Natural killer cell treated with Interleukin-12 subunit alpha and Interleukin-12 subunit beta and Interleukin-15 and Interleukin-18, amount 100 ng/mL, for 72 hours (primary cell): Measurements from ENCODE around the gene CHMP1A. TPM values are rescaled to one million over a fixed set of nuclear protein-coding genes. Genes with fewer than 3 reads are reported as not detected.

Experiments
- ATAC-seq, 2 donors: fragments of 150-1000 bp; cut with Tn5 transposase in 1 of 2; sonication (Bioruptor Pico), chemical (Tn5 transposase) in 1 of 2; 2 replicates each; pipeline ENCODE4 v1.10.0; 2021
- DNase-seq: peaks from one replicate; pipeline ENCODE4 v3.0.0; 2022; ENCODE audit warnings: low spot score
- H3K27ac Mint-ChIP-seq, 2 donors: 1 replicate in 1 of 2; 2 replicates in 1 of 2; pipeline ENCODE4 v1.8.0; 2022; ENCODE audit warnings: mixed read lengths in 2 of 2, mild to moderate bottlenecking in 1 of 2, moderate library complexity in 1 of 2
- H3K27me3 Mint-ChIP-seq, 2 donors: 1 replicate in 1 of 2; 2 replicates in 1 of 2; pipeline ENCODE4 v1.8.0; 2022; ENCODE audit warnings: mixed read lengths in 2 of 2
- H3K36me3 Mint-ChIP-seq: one replicate; pipeline ENCODE4 v1.8.0; 2022; ENCODE audit warnings: mixed read lengths
- H3K4me1 Mint-ChIP-seq, 2 donors: 1 replicate in 1 of 2; 2 replicates in 1 of 2; pipeline ENCODE4 v1.8.0; 2022; ENCODE audit warnings: low read depth in 2 of 2, mixed read lengths in 2 of 2, mild to moderate bottlenecking in 1 of 2
- H3K4me3 Mint-ChIP-seq: one replicate; pipeline ENCODE4 v1.8.0; 2022; ENCODE audit warnings: mixed read lengths
- H3K9me3 Mint-ChIP-seq: 2 replicates; pipeline ENCODE4 v1.8.0; 2022; ENCODE audit warnings: mixed read lengths
- total RNA-seq, 2 donors: library from RNA; stranded (reverse); gene quantifications; one replicate each; pipeline ENCODE4 v1.2.3, GENCODE V29; 2022

The CHMP1A gene
- total RNA-seq, 2 donors from 2014 or later: 92.8 to 146 TPM

DNA sequence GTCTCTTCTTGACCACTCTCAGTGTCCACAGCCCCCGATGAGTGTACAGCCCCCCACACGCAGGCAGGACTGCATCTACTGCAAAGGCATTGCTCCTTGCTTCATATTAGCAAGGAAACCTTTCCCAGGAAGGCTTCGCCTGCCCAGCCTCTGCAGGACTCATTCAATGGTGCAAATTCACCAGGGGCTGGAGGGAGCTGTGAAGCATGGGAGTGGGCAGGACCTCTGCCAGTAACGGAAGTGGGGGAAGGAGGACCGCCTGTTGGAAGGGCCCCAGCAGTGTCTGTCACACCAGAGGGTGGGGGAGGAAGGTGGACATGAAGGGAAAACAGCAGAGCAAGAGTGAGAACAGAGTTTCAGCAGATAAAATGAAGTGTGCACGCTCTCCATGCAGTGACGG is 2.6 kb upstream of the CHMP1A start:
- no peak for ATAC-seq
- no peaks in the 10 kb centered on the region for H3K9me3 Mint-ChIP-seq
- no peak overlapping the region for H3K4me3 Mint-ChIP-seq
- peak; percentile 15 for DNase-seq
- H3K27me3 Mint-ChIP-seq: no peaks in the 10 kb centered on the region
- peaks cover 6% of the 10 kb centered on the region for H3K36me3 Mint-ChIP-seq
- peaks cover 23 to 27% of the 10 kb centered on the region in 2 donors for H3K4me1 Mint-ChIP-seq
- no peak overlapping the region for H3K27ac Mint-ChIP-seq

DNA sequence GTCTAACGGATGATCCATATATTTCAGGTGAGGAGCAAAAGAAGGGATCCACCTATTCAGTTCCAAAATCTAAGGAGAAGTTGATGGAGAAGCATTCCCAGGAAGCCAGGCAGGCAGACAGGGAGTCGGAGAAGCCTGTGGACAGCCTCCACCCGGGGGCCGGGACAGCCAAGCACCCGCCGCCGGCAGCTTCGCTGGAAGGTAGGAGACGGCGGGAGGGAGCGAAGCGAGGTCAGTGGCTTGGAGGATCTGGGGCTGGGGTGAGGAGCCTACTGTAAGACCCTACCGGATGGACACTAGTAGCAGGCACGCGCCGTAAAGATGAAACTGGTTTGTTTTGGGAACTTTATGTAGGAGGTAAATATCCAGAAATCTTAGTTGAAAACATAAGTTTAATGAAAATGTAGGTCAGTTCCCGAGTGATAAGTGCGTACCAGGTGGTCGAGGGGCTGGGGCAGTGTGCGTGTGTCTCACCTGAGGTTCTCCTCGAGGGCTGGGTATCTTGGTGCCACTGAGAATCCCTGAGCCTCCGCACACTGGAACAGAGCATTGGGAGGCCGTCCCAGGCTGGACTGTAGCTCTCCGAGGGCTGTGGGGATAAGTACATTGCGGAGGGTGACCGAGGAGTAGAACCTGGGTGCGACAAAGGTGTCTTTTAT is 842 bp upstream of the CHMP1A start:
- H3K36me3 Mint-ChIP-seq: peaks cover 6% of the 10 kb centered on the region
- no peaks in the 10 kb centered on the region for H3K9me3 Mint-ChIP-seq
- peak overlapping the region; percentile 94 for H3K4me3 Mint-ChIP-seq
- H3K4me1 Mint-ChIP-seq: peaks cover 23 to 33% of the 10 kb centered on the region in 2 donors
- H3K27ac Mint-ChIP-seq: peak overlapping the region; percentile 77 to 80
- DNase-seq: peak; percentile 56
- ATAC-seq: peak in 1 of 2 donors; percentile 52
- no peaks in the 10 kb centered on the region for H3K27me3 Mint-ChIP-seq

DNA sequence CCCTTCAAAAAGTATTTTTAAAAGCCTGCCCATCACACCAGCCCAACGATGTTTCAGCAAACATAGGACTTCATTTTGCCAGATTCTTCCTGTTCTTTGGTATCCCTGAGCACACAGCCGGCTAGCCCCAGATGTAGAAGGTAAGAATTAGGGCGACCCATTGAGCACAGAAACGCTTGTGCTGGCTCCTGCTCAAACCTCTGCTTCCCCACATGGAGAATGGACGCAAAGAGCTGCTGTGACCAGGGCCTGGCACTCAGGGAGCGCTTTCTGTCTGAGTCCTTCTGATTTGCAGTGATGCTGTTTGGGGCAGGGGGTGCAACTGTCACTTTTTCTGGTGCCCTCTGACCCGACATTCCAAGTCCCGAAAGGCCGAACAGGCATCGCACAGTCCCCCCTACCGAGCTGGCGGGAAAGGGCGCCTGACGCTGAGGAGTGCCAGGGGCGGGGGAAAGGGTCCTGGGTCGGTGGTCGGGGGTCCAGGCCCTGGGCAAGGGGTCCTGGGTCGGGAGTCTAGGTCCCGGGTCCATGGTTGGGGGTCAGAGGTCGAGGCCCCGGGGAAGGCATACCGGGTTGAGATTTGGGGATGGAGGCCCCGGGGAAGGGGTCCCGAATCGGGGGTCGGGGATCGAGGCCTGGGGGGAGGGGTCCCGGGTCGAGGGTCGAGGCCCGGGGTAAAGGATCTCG is 930 bp downstream of the CHMP1A start:
- Mint-ChIP-seq H3K36me3 (peaks cover 6% of the 10 kb centered on the region), H3K27ac (peak overlapping the region; percentile 62 to 82), H3K4me1 (peaks cover 23 to 33% of the 10 kb centered on the region in 2 donors), H3K27me3 (no peaks in the 10 kb centered on the region), H3K9me3 (no peaks in the 10 kb centered on the region), H3K4me3 (peak overlapping the region; percentile 94)
- ATAC-seq: no peak
- peak; percentile 60 for DNase-seq

DNA sequence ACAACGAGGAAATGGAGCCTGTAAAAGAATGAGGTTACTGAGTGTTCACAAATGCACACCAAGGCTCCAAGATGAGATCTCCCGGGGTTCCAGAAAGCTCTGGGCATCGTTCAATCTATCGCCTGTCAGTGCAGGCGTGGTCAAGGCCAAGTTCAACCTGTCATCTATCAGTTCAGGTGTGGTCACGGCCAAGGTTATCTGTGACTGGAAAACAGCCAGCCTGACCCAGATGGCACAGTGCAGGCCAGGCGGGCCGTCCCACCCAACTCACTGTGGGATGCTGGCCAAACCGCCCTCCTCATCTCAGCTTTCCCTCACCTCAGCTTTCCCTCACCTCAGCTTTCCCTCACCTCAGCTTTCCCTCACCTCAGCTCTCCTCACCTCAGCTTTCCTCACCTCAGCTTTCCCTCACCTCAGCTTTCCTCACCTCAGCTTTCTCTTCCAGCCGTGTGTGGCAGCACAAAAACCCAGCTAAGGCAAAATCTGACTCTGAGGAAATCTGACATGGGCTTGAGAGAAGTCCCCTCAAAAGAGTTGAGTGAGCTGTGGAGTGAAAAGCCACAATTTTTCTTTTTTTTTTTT is 2.4 kb downstream of the CHMP1A start:
- peak overlapping the region; percentile 94 for H3K4me3 Mint-ChIP-seq
- no peaks in the 10 kb centered on the region for H3K27me3 Mint-ChIP-seq
- ATAC-seq: no peak
- H3K4me1 Mint-ChIP-seq: peaks cover 20 to 26% of the 10 kb centered on the region in 2 donors
- no peaks in the 10 kb centered on the region for H3K9me3 Mint-ChIP-seq
- H3K36me3 Mint-ChIP-seq: no peaks in the 10 kb centered on the region
- DNase-seq: peak; percentile 10
- H3K27ac Mint-ChIP-seq: peak overlapping the region in 1 of 2 donors; percentile 62

DNA sequence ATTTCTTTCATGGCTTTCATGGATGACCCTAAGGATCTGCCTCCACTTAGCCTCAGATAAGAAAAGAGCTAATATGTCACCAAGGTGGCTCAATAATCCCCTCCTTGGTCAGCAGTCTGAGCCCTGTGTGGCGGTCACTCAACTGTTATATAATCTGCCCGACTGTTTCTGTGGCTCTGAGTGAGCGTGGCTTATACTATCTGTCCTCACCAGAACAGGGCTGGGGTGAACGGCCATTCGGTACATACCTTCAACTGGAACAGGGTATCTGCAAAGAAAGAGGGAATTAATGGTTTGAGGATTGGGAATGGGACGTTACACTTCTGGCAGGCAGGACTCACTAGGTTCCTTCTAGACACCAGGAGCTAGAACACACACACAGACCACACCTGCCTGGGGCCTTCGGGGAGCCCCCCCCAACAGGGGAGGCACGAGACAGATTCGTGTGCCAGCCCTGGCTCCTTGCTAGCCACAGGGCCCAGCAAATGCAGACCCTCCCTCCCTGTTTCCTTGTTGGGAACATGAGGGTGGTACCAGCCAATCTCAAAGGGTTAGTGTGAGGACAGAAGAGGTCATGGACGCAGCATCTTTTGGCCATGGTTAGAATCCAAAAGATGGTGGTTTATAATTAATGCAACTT is 3.7 kb downstream of the CHMP1A start:
- Mint-ChIP-seq H3K4me3 (no peak overlapping the region), H3K27me3 (no peaks in the 10 kb centered on the region), H3K27ac (no peak overlapping the region), H3K9me3 (no peaks in the 10 kb centered on the region), H3K36me3 (no peaks in the 10 kb centered on the region), H3K4me1 (peaks cover 17 to 25% of the 10 kb centered on the region in 2 donors)
- DNase-seq (peak; percentile 47), ATAC-seq (no peak)

DNA sequence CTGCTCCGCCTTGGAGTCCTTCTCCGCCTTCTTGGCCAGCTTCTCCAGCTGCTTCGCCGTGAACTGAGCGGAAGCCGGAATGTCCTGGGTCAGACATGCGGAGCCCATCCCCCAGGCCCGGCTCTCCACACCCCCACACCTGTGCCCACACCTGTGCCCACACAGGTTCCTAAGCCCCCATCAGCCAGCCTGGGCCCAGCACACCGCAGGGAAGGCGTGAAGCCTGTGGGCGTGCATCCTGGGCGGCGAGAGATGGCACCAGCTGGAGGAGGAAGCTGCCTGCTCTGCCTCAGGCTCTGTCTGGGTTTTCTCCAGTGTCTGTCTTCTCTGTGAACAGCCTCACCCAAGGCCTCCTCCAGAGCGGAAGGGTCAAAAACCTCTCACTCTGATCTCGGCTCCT is 5.9 kb downstream of the CHMP1A start:
- Mint-ChIP-seq H3K4me1 (peaks cover 6 to 16% of the 10 kb centered on the region in 2 donors), H3K27ac (no peak overlapping the region), H3K36me3 (no peaks in the 10 kb centered on the region), H3K9me3 (no peaks in the 10 kb centered on the region), H3K4me3 (no peak overlapping the region), H3K27me3 (no peaks in the 10 kb centered on the region)
- ATAC-seq: no peak
- no peak for DNase-seq

DNA sequence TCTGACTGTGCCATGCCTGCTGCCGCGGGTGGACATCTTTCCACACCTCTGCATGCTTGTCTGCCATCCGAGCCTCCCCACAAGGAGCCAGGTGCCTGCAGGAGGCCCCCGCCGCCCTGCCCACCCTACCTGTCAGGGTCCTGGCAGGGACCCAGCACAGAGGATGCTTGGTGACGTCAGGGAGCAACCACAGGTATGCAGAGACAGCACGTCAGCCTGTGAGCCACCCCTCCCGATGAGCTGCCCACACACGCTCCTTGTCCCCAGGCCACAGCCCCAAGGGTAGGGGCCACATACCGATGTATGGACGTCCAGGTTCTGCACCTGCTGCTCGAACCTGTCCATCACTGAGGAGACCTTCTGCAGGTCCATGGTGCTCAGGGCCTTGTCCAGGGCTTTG is 10.6 kb downstream of the CHMP1A start:
- Mint-ChIP-seq H3K4me1 (peaks cover 0 to 3% of the 10 kb centered on the region in 2 donors), H3K4me3 (no peak overlapping the region), H3K27me3 (no peaks in the 10 kb centered on the region), H3K27ac (no peak overlapping the region), H3K9me3 (no peaks in the 10 kb centered on the region), H3K36me3 (no peaks in the 10 kb centered on the region)
- ATAC-seq: no peak
- no peak for DNase-seq

GRCh38 chr16:89646270-89646669 is 11.2 kb downstream of the CHMP1A start:
- Mint-ChIP-seq H3K27ac (no peak overlapping the region), H3K9me3 (no peaks in the 10 kb centered on the region), H3K4me3 (no peak overlapping the region), H3K27me3 (no peaks in the 10 kb centered on the region), H3K36me3 (no peaks in the 10 kb centered on the region), H3K4me1 (peaks cover 0 to 3% of the 10 kb centered on the region in 2 donors)
- no peak for DNase-seq
- no peak for ATAC-seq

DNA sequence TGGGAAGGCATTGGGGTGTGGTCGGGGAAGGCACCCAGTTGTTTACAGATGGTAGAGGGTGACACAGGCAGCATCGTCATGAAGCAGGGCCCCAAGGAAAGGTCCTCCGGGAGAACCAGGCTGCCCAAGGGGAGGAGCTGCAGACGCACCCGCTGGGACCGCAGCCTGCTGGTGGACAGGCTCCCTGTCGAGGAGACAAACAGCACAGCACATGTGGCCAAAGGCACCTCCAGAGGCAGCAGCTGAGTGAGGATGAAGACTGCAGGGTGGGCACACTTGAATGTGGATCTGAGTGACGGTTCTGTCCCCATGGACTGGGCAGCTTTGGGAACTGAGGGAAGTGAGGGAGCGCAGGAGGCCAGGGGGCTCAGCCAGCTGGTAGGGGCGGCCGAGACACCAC is 12.4 kb downstream of the CHMP1A start:
- H3K27ac Mint-ChIP-seq: no peak overlapping the region
- H3K36me3 Mint-ChIP-seq: no peaks in the 10 kb centered on the region
- peaks cover 7 to 11% of the 10 kb centered on the region in 2 donors for H3K4me1 Mint-ChIP-seq
- H3K27me3 Mint-ChIP-seq: no peaks in the 10 kb centered on the region
- ATAC-seq: no peak
- no peaks in the 10 kb centered on the region for H3K9me3 Mint-ChIP-seq
- DNase-seq: no peak
- H3K4me3 Mint-ChIP-seq: no peak overlapping the region

DNA sequence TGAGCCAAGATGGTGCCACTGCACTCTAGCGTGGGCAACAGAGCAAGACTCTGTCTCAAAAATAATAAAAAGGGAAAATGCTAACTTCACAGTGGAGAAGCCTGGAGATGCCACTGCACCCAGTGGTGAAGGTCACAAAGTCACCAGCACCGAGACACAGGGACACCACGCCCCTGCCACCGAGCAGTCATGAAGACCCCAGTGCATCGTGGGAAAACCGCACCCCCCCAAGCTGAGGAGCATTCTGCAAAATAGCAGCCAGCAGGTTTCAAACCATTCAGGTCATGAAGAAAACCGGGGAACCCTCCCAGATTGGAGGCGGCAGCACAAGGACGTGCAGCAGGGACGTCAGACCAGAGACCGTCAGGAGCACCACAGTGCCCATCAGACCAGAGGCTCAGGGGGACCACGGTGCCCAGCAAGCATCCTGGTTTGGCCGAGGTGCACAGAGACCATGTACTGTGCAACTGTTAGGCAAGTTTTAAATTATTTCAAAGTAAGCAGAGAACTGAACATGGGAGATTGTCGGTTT is 13.7 kb downstream of the CHMP1A start:
- DNase-seq: no peak
- Mint-ChIP-seq H3K4me3 (no peak overlapping the region), H3K9me3 (no peaks in the 10 kb centered on the region), H3K36me3 (no peaks in the 10 kb centered on the region), H3K27ac (no peak overlapping the region), H3K27me3 (no peaks in the 10 kb centered on the region), H3K4me1 (peaks cover 7 to 11% of the 10 kb centered on the region in 2 donors)
- no peak for ATAC-seq

- Mint-ChIP-seq H3K27ac (no peak overlapping the region), H3K36me3 (no peaks in the 10 kb centered on the region), H3K9me3 (no peaks in the 10 kb centered on the region), H3K27me3 (no peaks in the 10 kb centered on the region), H3K4me1 (peaks cover 7 to 11% of the 10 kb centered on the region in 2 donors), H3K4me3 (no peak overlapping the region)
- ATAC-seq: no peak
- DNase-seq: no peak
These were observed 14.9 kb downstream of the CHMP1A start for GRCh38 chr16:89642574-89642973.

DNA sequence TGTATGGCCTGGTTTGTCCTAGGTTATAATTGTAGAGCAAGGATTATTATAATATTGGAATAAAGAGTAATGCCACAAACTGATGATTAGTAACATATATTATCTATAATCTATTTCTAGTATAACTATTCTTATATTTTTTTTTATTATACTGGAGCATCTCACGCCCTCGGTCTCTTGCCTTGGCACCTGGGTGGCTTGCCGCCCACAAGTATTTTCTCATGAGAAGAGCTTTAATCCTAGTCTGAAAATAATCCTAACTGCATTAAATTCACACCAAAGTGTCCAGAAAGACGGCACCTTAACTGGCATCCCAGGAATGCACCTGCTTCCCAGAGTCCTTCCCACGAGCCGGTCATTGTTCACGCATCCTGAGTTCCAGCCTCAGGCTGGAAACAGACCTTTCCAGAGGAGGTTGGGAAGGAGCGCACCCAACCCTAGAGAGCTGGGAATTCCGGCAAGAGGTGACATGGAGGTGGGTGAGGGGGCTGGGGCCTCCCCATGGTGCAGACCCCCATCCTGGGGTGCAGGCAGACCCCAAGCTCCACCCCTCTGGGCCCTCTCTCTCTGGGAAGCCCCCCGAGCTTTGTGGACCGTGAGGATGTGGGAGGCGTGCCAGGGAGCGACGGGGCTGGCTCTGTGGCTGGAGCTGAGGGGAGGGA is 15.9 kb downstream of the CHMP1A start:
- Mint-ChIP-seq H3K4me1 (peaks cover 7 to 11% of the 10 kb centered on the region in 2 donors), H3K4me3 (no peak overlapping the region), H3K36me3 (no peaks in the 10 kb centered on the region), H3K27ac (no peak overlapping the region), H3K9me3 (no peaks in the 10 kb centered on the region), H3K27me3 (no peaks in the 10 kb centered on the region)
- DNase-seq (no peak), ATAC-seq (no peak)

DNA sequence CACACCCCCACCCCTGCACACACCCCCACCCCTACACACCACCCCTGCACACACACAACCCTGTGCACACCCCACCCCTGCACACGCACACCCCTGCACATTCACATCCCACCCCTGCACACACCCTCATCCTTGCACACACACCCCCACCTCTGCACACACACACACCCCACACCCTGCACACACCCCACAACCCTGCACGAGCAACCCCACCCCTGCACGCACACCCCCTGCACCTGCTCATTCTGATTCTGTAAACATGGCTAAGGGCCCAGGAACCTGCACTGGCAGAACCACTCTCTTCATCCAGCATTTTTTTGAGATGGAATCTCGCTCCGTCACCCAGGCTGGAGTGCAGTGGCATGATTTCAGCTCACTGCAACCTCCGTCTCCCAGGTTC is 18.1 kb downstream of the CHMP1A start:
- Mint-ChIP-seq H3K9me3 (no peaks in the 10 kb centered on the region), H3K4me1 (peaks cover 7 to 11% of the 10 kb centered on the region in 2 donors), H3K27ac (no peak overlapping the region), H3K27me3 (no peaks in the 10 kb centered on the region), H3K4me3 (no peak overlapping the region), H3K36me3 (no peaks in the 10 kb centered on the region)
- no peak for ATAC-seq
- DNase-seq: no peak
